Gastroesophageal sphincter (tissue), 3 donors: ENCODE measurements around the gene MOCS3.

Source experiments
- EP300 ChIP-seq: sonication (generic); formaldehyde crosslinking; IDR thresholded peaks from one replicate; pipeline ENCODE4 v1.6.1; 2017; ENCODE audit warnings: antibody characterized with exemption, mild to moderate bottlenecking
- POLR2A ChIP-seq, 2 donors: fragments of 450-650 bp; IDR thresholded peaks; one replicate each; pipeline ENCODE4 v1.6.1; 2017; ENCODE audit warnings: antibody characterized with exemption in 2 of 2, mild to moderate bottlenecking in 2 of 2, moderate library complexity in 1 of 2
- TF ChIP-seq, protein P1 (sequence below), 4 experiments: fragments of 200-600 bp in 2 of 4; fragments of 450-650 bp in 2 of 4; sonication (generic) in 1 of 4; IDR thresholded peaks; one replicate each; pipeline ENCODE4 v1.5.1; 2017 to 2019; ENCODE audit warnings: antibody characterized with exemption in 4 of 4, mild to moderate bottlenecking in 2 of 4, moderate library complexity in 2 of 4

DNA sequence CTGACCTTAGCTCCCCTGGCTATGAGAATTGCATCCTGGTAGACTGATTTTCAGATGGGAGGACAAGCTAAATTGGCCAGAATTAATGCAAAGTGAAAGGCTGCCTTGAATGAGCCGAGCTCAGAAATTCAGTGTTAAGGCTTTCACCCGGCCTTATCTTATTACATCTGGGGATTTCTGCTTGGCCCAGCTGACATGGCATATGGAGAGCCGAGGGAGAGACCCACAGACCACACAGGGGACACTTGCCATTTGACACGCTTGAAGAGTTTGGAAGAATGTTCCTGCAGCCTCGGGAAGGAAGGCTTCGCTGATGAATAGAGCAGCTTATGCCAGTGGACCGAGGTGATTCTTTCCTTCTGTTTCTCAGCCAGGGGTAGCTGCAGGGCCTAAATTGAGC is 9.0 kb downstream of the MOCS3 start:
- TF ChIP-seq, protein P1, sequence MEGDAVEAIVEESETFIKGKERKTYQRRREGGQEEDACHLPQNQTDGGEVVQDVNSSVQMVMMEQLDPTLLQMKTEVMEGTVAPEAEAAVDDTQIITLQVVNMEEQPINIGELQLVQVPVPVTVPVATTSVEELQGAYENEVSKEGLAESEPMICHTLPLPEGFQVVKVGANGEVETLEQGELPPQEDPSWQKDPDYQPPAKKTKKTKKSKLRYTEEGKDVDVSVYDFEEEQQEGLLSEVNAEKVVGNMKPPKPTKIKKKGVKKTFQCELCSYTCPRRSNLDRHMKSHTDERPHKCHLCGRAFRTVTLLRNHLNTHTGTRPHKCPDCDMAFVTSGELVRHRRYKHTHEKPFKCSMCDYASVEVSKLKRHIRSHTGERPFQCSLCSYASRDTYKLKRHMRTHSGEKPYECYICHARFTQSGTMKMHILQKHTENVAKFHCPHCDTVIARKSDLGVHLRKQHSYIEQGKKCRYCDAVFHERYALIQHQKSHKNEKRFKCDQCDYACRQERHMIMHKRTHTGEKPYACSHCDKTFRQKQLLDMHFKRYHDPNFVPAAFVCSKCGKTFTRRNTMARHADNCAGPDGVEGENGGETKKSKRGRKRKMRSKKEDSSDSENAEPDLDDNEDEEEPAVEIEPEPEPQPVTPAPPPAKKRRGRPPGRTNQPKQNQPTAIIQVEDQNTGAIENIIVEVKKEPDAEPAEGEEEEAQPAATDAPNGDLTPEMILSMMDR (IDR thresholded peaks at IDR 0.05) = no peak
- TF ChIP-seq POLR2A (IDR thresholded peaks at IDR 0.05) = no peak
- TF ChIP-seq EP300 = no peak
